ENCODE measurements around the gene PHF13.

The PHF13 gene

DNA sequence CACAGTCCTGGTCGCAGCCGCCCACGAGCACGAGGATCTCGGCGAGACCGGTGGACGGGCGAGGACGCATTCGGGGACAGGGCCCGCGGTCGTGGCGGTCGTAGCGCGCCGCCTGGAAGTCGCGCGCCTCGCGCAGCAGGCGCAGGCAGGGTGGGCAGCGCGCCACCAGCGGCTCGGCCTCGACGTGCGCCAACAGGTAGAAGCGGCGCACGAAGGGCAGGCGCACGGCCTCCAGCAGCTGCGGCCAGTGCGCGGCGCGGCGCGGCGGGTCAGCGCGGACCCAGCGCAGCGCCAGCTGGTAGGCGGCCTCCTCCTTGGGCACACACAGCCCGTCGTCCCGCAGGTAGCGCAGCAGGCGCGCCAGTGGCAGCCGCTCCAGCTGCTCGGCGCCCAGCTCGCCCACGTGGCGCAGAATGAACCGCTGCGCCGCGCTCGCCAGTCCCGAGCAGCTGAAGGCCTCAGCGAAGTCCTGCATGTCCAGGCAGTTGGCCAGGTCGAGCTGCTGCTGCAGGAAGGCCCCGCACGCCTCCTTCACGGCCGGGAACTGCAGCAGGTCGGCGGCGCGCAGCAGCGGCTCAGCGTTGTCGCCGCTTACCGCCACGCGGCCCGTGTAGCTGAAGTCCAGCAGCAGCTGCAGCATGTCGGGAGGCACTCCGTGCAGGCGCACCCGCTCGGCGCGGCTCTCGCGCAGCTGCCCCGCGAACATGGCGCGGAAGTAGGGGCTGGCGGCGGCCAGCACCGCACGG, 11.4 kb upstream of the PHF13 start:
- peak in 2 of 3 donors; percentile 44 to 60 for DNase-seq

DNA sequence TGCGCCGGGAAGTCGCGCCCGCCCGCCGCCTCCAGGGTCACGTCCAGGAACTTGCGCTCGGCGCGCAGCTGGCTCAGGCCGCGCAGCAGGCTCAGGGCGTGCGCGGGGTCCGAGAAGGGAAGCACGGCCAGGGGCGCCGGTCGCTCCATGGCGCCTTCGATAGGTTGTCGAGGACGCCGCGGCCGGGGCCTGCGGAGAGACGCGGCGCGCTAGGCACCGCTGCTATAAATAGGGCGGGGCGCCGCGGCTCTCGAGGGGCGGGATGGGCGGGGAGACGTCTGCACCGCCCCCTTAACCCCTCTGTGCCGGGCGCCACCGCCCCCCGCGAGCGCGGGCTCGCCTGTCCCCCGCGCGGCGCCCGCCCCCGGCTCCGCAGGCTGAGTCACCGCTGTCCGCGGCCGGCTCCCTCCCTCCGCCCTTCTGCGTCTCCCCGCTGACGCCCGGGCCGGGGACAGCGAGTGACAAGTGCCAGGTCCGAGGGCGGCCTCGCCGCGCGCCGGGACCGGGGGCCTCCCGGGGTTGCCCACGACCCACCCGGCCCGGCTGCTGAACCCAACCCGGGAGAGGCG, 10.8 kb upstream of the PHF13 start, which contains the start of gene KLHL21:
TSS of gene KLHL21 (minus strand) at position 201 of the 569 bp plus-strand sequence. CDS start at position 149, 52 bp downstream.
- POLR2A ChIA-PET: interaction anchor here (1.0 to 2.1 kb wide), 5 partner anchors 12 to 41 kb away, joined by 3 to 11 read pairs (median 5); partner anchors contain the start of gene ZBTB48
- peaks cover 0 to 13% (median 8%) of the 10 kb centered on the region in 4 experiments for H3K36me3 ChIP-seq (ENCODE audit: control insufficient read depth in 4 of 4, insufficient read depth in 4 of 4, low read length in 3 of 4)
- H3K27ac ChIP-seq (ENCODE audit: insufficient read depth in 1 of 2, low read depth in 1 of 2, low read length in 2 of 2, poor library complexity in 1 of 2, severe bottlenecking in 2 of 2): peak within 1 kb of the TSS; percentile 83 to 96
- CTCF ChIA-PET: interaction anchor here (1.1 to 6.5 kb wide), 6 partner anchors 10 to 23 kb away, joined by 3 to 48 read pairs (median 4); no protein-coding TSS in a partner anchor
- WGBS (ENCODE audit: insufficient coverage): under 1% methylated on average over 69 of the region's 84 CpGs
- peaks cover 10 to 56% (median 54%) of the 10 kb centered on the region in 4 experiments for H3K4me1 ChIP-seq (ENCODE audit: control extremely low read depth in 1 of 4, control insufficient read depth in 4 of 4, insufficient read depth in 4 of 4, low read length in 3 of 4)
- no peaks in the 10 kb centered on the region for H3K9me3 ChIP-seq (ENCODE audit: control extremely low read depth in 1 of 5, control insufficient read depth in 4 of 5, insufficient read depth in 2 of 5, low read depth in 1 of 5, low read length in 4 of 5)
- DNase-seq: peak; percentile 89 to 95 (median 93)
- peak within 1 kb of the TSS; percentile 57 to 97 (median 89) for H3K4me3 ChIP-seq (ENCODE audit: control insufficient read depth in 1 of 7, extremely low read depth in 1 of 7, insufficient read depth in 4 of 7, low read depth in 2 of 7, low read length in 6 of 7)
- no peaks in the 10 kb centered on the region for H3K27me3 ChIP-seq (replicated peaks in 2 of 5; ENCODE audit: control insufficient read depth in 4 of 5, insufficient read depth in 5 of 5, low read length in 4 of 5)

More for the DNA sequence above, 11.4 kb upstream of the PHF13 start:
- ChIA-PET POLR2A (interaction anchor here (0.8 to 2.1 kb wide), 6 partner anchors 10 to 40 kb away, joined by 3 to 11 read pairs (median 4); partner anchors contain the start of gene ZBTB48), CTCF (interaction anchor here (1.0 to 6.5 kb wide), 8 partner anchors 9 to 47 kb away, joined by 3 to 48 read pairs (median 4); partner anchors contain the start of genes TAS1R1 and ZBTB48)
- Histone ChIP-seq H3K9me3 (ENCODE audit: control extremely low read depth in 1 of 5, control insufficient read depth in 4 of 5, insufficient read depth in 2 of 5, low read depth in 1 of 5, low read length in 4 of 5) (no peaks in the 10 kb centered on the region), H3K36me3 (ENCODE audit: control insufficient read depth in 4 of 4, insufficient read depth in 4 of 4, low read length in 3 of 4) (peaks cover 0 to 20% (median 15%) of the 10 kb centered on the region in 4 experiments), H3K4me1 (ENCODE audit: control extremely low read depth in 1 of 4, control insufficient read depth in 4 of 4, insufficient read depth in 4 of 4, low read length in 3 of 4) (peaks cover 10 to 58% (median 56%) of the 10 kb centered on the region in 4 experiments), H3K27me3 (replicated peaks in 2 of 5; ENCODE audit: control insufficient read depth in 4 of 5, insufficient read depth in 5 of 5, low read length in 4 of 5) (no peaks in the 10 kb centered on the region), H3K4me3 (ENCODE audit: control insufficient read depth in 1 of 7, extremely low read depth in 1 of 7, insufficient read depth in 4 of 7, low read depth in 2 of 7, low read length in 6 of 7) (peak overlapping the region; percentile 57 to 97 (median 89)), H3K27ac (ENCODE audit: insufficient read depth in 1 of 2, low read depth in 1 of 2, low read length in 2 of 2, poor library complexity in 1 of 2, severe bottlenecking in 2 of 2) (peak overlapping the region in 1 of 2 experiments; percentile 87)
- under 1% methylated on average over 94 of the region's 103 CpGs for WGBS (ENCODE audit: insufficient coverage)

DNA sequence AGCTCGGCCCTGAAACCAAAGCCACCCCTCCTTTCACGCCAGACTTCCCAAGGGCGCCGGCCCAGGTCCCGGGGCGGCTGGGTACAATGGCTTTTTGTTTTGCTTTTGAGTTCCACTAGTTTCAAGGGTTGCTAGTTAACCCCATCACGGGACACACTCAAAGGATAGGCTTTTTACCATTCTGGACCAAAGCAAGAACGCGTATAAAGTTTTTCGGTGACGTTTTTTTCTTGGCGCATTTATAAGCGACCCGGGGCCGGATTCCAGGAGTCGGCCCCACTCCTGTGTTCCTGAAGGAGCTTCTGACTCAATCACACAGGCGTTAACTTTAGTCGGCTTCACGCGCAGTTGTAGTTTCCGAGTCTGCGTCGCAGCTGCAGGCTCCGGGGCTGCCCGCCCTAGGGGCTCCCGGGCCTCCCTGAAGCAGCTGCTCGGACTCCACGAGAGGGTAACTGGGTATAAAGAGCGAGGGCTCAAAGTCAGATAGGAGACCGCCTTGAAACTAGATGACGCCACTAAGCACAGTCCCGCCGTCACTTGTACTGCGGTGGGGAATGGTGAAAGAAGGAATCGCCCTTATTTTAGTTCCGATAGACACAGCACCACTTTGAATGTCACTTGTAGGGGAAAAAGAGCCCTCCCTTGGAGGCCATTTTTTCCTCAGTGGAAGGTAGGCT, 10.2 kb upstream of the PHF13 start:
- 0% methylated on average over 30 of the region's 36 CpGs for WGBS (ENCODE audit: insufficient coverage)
- Histone ChIP-seq H3K27me3 (replicated peaks in 2 of 5; ENCODE audit: control insufficient read depth in 4 of 5, insufficient read depth in 5 of 5, low read length in 4 of 5) (no peaks in the 10 kb centered on the region), H3K4me1 (ENCODE audit: control extremely low read depth in 1 of 4, control insufficient read depth in 4 of 4, insufficient read depth in 4 of 4, low read length in 3 of 4) (peaks cover 10 to 54% (median 52%) of the 10 kb centered on the region in 4 experiments), H3K36me3 (ENCODE audit: control insufficient read depth in 4 of 4, insufficient read depth in 4 of 4, low read length in 3 of 4) (peaks cover 0 to 9% (median 4%) of the 10 kb centered on the region in 4 experiments), H3K9me3 (ENCODE audit: control extremely low read depth in 1 of 5, control insufficient read depth in 4 of 5, insufficient read depth in 2 of 5, low read depth in 1 of 5, low read length in 4 of 5) (no peaks in the 10 kb centered on the region), H3K27ac (ENCODE audit: insufficient read depth in 1 of 2, low read depth in 1 of 2, low read length in 2 of 2, poor library complexity in 1 of 2, severe bottlenecking in 2 of 2) (peak overlapping the region; percentile 83 to 96), H3K4me3 (ENCODE audit: control insufficient read depth in 1 of 7, extremely low read depth in 1 of 7, insufficient read depth in 4 of 7, low read depth in 2 of 7, low read length in 6 of 7) (peak overlapping the region; percentile 54 to 97 (median 78))
- POLR2A ChIA-PET: interaction anchor here (1.0 to 2.1 kb wide), 3 partner anchors 12 to 41 kb away, joined by 3 to 7 read pairs (median 4); no protein-coding TSS in a partner anchor
- peak; percentile 65 to 88 (median 82) for DNase-seq
- CTCF ChIA-PET: interaction anchor here (0.6 to 6.5 kb wide), 4 partner anchors 9 to 22 kb away, joined by 3 to 48 read pairs (median 4); no protein-coding TSS in a partner anchor

DNA sequence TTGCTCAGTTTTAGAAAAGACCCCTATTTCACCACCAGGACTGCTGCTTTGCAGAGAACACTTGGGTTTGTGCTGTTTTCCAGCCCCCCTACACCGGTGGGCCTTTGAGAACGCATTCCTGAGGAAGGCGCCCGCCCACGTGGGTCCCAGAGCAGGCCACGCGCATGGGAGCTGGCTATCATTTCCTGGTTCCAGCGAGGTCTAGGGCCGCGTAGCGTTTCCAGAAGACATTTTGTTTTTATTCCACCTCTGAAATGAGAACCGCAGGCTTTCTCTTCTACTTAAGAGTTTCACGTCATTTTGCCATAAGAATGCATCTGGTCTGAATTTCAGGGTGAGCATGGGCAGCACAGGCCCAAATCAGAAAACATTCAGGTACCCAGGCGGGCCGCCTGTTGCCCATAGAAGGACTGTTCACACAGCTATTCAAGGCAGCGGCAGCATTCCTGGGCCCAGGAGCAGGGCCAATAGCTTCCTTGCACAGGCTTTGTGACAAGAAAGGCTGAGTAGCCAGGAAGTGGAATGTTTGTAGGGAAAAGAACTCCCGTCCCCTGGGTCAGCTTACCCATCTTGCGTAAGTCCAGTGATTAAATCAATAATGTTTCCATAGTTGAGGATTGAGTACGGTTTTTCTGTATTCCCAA, 9.5 kb upstream of the PHF13 start:
- 57% methylated on average over 16 of the region's 19 CpGs for WGBS (ENCODE audit: insufficient coverage)
- Histone ChIP-seq H3K27ac (ENCODE audit: insufficient read depth in 1 of 2, low read depth in 1 of 2, low read length in 2 of 2, poor library complexity in 1 of 2, severe bottlenecking in 2 of 2) (peak overlapping the region; percentile 83 to 96), H3K27me3 (replicated peaks in 2 of 5; ENCODE audit: control insufficient read depth in 4 of 5, insufficient read depth in 5 of 5, low read length in 4 of 5) (no peaks in the 10 kb centered on the region), H3K4me3 (ENCODE audit: control insufficient read depth in 1 of 7, extremely low read depth in 1 of 7, insufficient read depth in 4 of 7, low read depth in 2 of 7, low read length in 6 of 7) (peak overlapping the region in 6 of 7 experiments; percentile 57 to 97 (median 84)), H3K9me3 (ENCODE audit: control extremely low read depth in 1 of 5, control insufficient read depth in 4 of 5, insufficient read depth in 2 of 5, low read depth in 1 of 5, low read length in 4 of 5) (no peaks in the 10 kb centered on the region), H3K4me1 (ENCODE audit: control extremely low read depth in 1 of 4, control insufficient read depth in 4 of 4, insufficient read depth in 4 of 4, low read length in 3 of 4) (peaks cover 10 to 51% (median 48%) of the 10 kb centered on the region in 4 experiments), H3K36me3 (ENCODE audit: control insufficient read depth in 4 of 4, insufficient read depth in 4 of 4, low read length in 3 of 4) (peaks cover 0 to 6% (median under 1%) of the 10 kb centered on the region in 4 experiments)
- no peak for DNase-seq
- ChIA-PET POLR2A (interaction anchor here (1.0 to 2.1 kb wide), 2 partner anchors 13 to 14 kb away, joined by 4 to 7 read pairs; no protein-coding TSS in a partner anchor), CTCF (interaction anchor here (0.6 to 6.5 kb wide), 5 partner anchors 8 to 48 kb away, joined by 3 to 48 read pairs (median 3); no protein-coding TSS in a partner anchor)

DNA sequence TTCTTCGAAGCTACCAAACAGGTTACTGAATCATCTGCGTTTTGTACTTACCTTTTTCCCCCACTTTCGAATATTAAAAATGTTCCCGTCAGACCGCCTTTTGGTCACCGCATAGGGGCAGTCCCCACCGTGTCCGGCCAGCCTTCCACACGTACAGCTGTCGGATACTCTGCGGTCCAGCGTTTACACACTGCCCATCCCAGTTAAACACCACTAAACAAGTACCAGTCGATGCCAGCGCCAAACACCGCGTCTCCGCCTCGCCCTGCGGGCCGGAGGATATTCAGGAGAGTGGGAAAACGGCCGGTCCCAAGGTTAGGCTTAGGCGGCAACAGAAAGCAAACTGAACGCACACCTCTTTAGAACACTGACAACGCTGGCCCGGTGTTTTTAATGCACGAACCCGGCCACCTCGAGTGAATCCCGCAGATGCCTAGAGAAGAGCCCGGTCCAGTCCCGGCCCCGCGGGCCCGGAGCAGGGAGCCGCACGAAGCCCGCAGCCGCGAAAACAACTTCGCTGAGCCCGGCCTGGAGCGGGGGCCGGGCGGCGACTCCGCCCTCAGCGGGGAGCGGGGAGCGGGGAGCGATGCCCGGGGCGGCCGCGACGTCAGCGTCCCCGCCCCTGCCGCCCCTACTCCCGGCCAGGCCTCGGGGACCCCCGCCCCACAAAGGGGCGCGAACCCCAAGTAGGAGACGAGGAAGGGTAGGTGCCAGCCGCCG, 730 bp upstream of the PHF13 start:
- no peaks in the 10 kb centered on the region for H3K27me3 ChIP-seq (replicated peaks in 2 of 5; ENCODE audit: control insufficient read depth in 4 of 5, insufficient read depth in 5 of 5, low read length in 4 of 5)
- peak overlapping the region; percentile 53 to 89 (median 82) for H3K4me3 ChIP-seq (ENCODE audit: control insufficient read depth in 1 of 7, extremely low read depth in 1 of 7, insufficient read depth in 4 of 7, low read depth in 2 of 7, low read length in 6 of 7)
- CTCF ChIA-PET: interaction anchor here (0.6 to 1.7 kb wide), 5 partner anchors 9 to 34 kb away, joined by 3 to 4 read pairs (median 3); no protein-coding TSS in a partner anchor
- peak overlapping the region in 1 of 2 experiments; percentile 71 for H3K27ac ChIP-seq (ENCODE audit: insufficient read depth in 1 of 2, low read depth in 1 of 2, low read length in 2 of 2, poor library complexity in 1 of 2, severe bottlenecking in 2 of 2)
- WGBS (ENCODE audit: insufficient coverage): 0% methylated on average over 26 of the region's 67 CpGs
- POLR2A ChIA-PET: interaction anchor here (1.0 kb wide), 1 partner anchor 11 kb away, joined by 3 read pairs; no protein-coding TSS in a partner anchor
- peaks cover 0 to 7% (median under 1%) of the 10 kb centered on the region in 4 experiments for H3K36me3 ChIP-seq (ENCODE audit: control insufficient read depth in 4 of 4, insufficient read depth in 4 of 4, low read length in 3 of 4)
- peaks cover 0 to 17% (median 14%) of the 10 kb centered on the region in 4 experiments for H3K4me1 ChIP-seq (ENCODE audit: control extremely low read depth in 1 of 4, control insufficient read depth in 4 of 4, insufficient read depth in 4 of 4, low read length in 3 of 4)
- H3K9me3 ChIP-seq (ENCODE audit: control extremely low read depth in 1 of 5, control insufficient read depth in 4 of 5, insufficient read depth in 2 of 5, low read depth in 1 of 5, low read length in 4 of 5): no peaks in the 10 kb centered on the region
- peak in 2 of 3 donors; percentile 31 to 56 for DNase-seq
